HEK293 (cell line): ENCODE data around the gene FBLL1.

Experiments
- CTCF ChIP-seq: fragments of 450-650 bp; formaldehyde crosslinking; IDR thresholded peaks from 2 replicates; pipeline ENCODE4 v1.5.1; 2016; ENCODE audit warnings: missing biosample characterization, missing genetic modification characterization
- GLI2 ChIP-seq: fragments of 450-650 bp; formaldehyde crosslinking; IDR thresholded peaks from 2 replicates; pipeline ENCODE4; 2017; ENCODE audit warnings: missing biosample characterization, missing genetic modification characterization, low read depth, borderline replicate concordance
- KLF16 ChIP-seq: fragments of 450-650 bp; formaldehyde crosslinking; IDR thresholded peaks from 2 replicates; pipeline ENCODE4 v1.5.1; 2017; ENCODE audit warnings: missing biosample characterization, missing genetic modification characterization
- MYNN ChIP-seq: fragments of 450-650 bp; formaldehyde crosslinking; IDR thresholded peaks from 2 replicates; pipeline ENCODE4 v1.5.1; 2016; ENCODE audit warnings: missing biosample characterization, missing genetic modification characterization, borderline replicate concordance
- ZNF114 ChIP-seq: fragments of 450-650 bp; formaldehyde crosslinking; IDR thresholded peaks from 2 replicates; pipeline ENCODE4 v1.5.0; 2017; ENCODE audit warnings: missing biosample characterization, missing genetic modification characterization
- ZNF140 ChIP-seq: fragments of 450-650 bp; formaldehyde crosslinking; IDR thresholded peaks from 2 replicates; pipeline ENCODE4 v1.5.1; 2016; ENCODE audit warnings: missing biosample characterization, missing genetic modification characterization
- ZNF24 ChIP-seq: fragments of 450-650 bp; formaldehyde crosslinking; IDR thresholded peaks from 2 replicates; pipeline ENCODE4 v1.5.1; 2016; ENCODE audit warnings: missing biosample characterization, missing genetic modification characterization
- ZNF248 ChIP-seq: fragments of 450-650 bp; formaldehyde crosslinking; IDR thresholded peaks from 2 replicates; pipeline ENCODE4 v1.5.1; 2017; ENCODE audit warnings: missing biosample characterization, missing genetic modification characterization
- ZNF302 ChIP-seq: fragments of 450-650 bp; formaldehyde crosslinking; IDR thresholded peaks from 2 replicates; pipeline ENCODE4 v1.5.1; 2016; ENCODE audit warnings: missing biosample characterization, missing genetic modification characterization, low read depth
- ZNF510 ChIP-seq: fragments of 450-650 bp; formaldehyde crosslinking; IDR thresholded peaks from 2 replicates; pipeline ENCODE4 v1.5.1; 2018; ENCODE audit warnings: mild to moderate bottlenecking, missing genetic modification characterization, missing biosample characterization; ENCODE audit not compliant: insufficient replicate concordance
- ZNF785 ChIP-seq: fragments of 450-650 bp; formaldehyde crosslinking; IDR thresholded peaks from 2 replicates; pipeline ENCODE4 v1.5.1; 2016; ENCODE audit warnings: missing biosample characterization, missing genetic modification characterization
- ZSCAN23 ChIP-seq: fragments of 450-650 bp; formaldehyde crosslinking; IDR thresholded peaks from 2 replicates; pipeline ENCODE4 v1.5.1; 2016; ENCODE audit warnings: missing biosample characterization, missing genetic modification characterization
- TF ChIP-seq, protein P1 (sequence below): fragments of 450-650 bp; formaldehyde crosslinking; IDR thresholded peaks from 2 replicates; pipeline ENCODE4 v1.5.1; 2016; ENCODE audit warnings: missing biosample characterization, missing genetic modification characterization
- TF ChIP-seq, protein P2 (sequence below): fragments of 450-650 bp; formaldehyde crosslinking; IDR thresholded peaks from 2 replicates; pipeline ENCODE4 v1.5.1; 2017; ENCODE audit warnings: missing biosample characterization, missing genetic modification characterization

- TF ChIP-seq CTCF (tag by site-specific recombination), result no peak
- no peak for TF ChIP-seq ZNF248
- TF ChIP-seq ZSCAN23 (tag by site-specific recombination), result no peak
- TF ChIP-seq ZNF510 (tag by site-specific recombination), result no peak
- TF ChIP-seq KLF16 (tag by site-specific recombination), result no peak
- no peak for TF ChIP-seq MYNN (tag by site-specific recombination)
- no peak for TF ChIP-seq ZNF140
- TF ChIP-seq ZNF114 (tag by site-specific recombination), result no peak
- TF ChIP-seq, protein P1, sequence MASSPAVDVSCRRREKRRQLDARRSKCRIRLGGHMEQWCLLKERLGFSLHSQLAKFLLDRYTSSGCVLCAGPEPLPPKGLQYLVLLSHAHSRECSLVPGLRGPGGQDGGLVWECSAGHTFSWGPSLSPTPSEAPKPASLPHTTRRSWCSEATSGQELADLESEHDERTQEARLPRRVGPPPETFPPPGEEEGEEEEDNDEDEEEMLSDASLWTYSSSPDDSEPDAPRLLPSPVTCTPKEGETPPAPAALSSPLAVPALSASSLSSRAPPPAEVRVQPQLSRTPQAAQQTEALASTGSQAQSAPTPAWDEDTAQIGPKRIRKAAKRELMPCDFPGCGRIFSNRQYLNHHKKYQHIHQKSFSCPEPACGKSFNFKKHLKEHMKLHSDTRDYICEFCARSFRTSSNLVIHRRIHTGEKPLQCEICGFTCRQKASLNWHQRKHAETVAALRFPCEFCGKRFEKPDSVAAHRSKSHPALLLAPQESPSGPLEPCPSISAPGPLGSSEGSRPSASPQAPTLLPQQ (tag by site-specific recombination), result no peak
- no peak for TF ChIP-seq ZNF24 (tag by site-specific recombination)
- TF ChIP-seq ZNF785 (tag by site-specific recombination), result no peak
- no peak for TF ChIP-seq ZNF302 (tag by site-specific recombination)
- TF ChIP-seq, protein P2, sequence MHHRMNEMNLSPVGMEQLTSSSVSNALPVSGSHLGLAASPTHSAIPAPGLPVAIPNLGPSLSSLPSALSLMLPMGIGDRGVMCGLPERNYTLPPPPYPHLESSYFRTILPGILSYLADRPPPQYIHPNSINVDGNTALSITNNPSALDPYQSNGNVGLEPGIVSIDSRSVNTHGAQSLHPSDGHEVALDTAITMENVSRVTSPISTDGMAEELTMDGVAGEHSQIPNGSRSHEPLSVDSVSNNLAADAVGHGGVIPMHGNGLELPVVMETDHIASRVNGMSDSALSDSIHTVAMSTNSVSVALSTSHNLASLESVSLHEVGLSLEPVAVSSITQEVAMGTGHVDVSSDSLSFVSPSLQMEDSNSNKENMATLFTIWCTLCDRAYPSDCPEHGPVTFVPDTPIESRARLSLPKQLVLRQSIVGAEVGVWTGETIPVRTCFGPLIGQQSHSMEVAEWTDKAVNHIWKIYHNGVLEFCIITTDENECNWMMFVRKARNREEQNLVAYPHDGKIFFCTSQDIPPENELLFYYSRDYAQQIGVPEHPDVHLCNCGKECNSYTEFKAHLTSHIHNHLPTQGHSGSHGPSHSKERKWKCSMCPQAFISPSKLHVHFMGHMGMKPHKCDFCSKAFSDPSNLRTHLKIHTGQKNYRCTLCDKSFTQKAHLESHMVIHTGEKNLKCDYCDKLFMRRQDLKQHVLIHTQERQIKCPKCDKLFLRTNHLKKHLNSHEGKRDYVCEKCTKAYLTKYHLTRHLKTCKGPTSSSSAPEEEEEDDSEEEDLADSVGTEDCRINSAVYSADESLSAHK, result no peak
- no peak for TF ChIP-seq GLI2 (tag by site-specific recombination)
Observed at GRCh38 chr5:168568738-168569137, 39.6 kb downstream of the FBLL1 start.
